ENCODE data around the gene RSAD1.

DNA sequence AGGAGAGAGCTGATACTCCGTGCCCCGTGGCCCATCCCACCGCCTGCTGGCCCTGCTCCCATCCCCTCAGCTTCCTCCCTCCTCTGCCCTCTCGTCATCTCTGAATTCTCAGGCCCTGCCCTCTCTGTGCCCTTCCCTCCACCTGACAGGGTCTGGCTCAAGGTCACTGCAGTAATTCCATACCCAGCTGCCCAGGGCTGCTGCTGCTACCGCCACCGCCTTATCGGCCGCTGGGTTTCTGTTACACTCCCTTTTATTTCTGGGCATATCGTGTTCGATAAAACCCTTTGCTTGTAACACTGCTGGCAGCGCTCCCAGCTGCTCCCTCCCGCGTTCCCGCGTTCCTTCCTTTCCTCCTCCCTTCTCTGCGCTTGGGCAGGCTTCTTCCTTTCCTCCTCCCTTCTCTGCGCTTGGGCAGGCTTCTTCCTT lies 55.1 kb downstream of the RSAD1 start:
- TF ChIP-seq SP1 (IDR thresholded peaks at IDR 0.05) (no peak), ARNT (IDR thresholded peaks at IDR 0.05) (no peak), BHLHE40 (IDR thresholded peaks at IDR 0.05; ENCODE audit: borderline replicate concordance) (no peak), SUZ12 (IDR thresholded peaks at IDR 0.05) (no peak), FOXA1 (IDR thresholded peaks at IDR 0.05) (no peak), ELF4 (IDR thresholded peaks at IDR 0.05) (no peak)
